IMR-90 (cell line): ENCODE measurements around the gene CEACAM16. TPM values are rescaled to one million over a fixed set of nuclear protein-coding genes. Genes with fewer than 3 reads are reported as not detected.
A peak's percentile ranks its signal among the peaks of the same experiment; 100 is the strongest.

Experiments used
- ATAC-seq: fragments of 200-7000 bp; cut with Tn5 transposase; 2 replicates; pipeline ENCODE4 v1.9.1; 2020; ENCODE audit warnings: low read depth, mild to moderate bottlenecking, moderate library complexity
- BruUV-seq: library from RNA; stranded (reverse); fragments of 400-500 nt; replicated peaks from 2 replicates; lab custom pipeline; 2021; lab: Mats Ljungman, UMichigan
- CTCF ChIA-PET: fragments of 300-600 bp; formaldehyde crosslinking; extraction: SDS; loops from one replicate; lab custom pipeline; 2021; ENCODE audit warnings: antibody characterized with exemption; lab: Yijun Ruan, JAX
- POLR2A ChIA-PET: fragments of 300-600 bp; sonication (Branson Sonifier 250); formaldehyde crosslinking; loops from one replicate; lab custom pipeline; 2022; ENCODE audit warnings: antibody characterized with exemption; ENCODE audit not compliant: unreplicated experiment; lab: Charles Lee
- DNase-seq: peaks from one replicate; pipeline ENCODE4 v3.0.0; 2013
- H2AFZ ChIP-seq: replicated peaks from 2 replicates; pipeline ENCODE3; 2013; ENCODE audit warnings: low read length, mild to moderate bottlenecking; ENCODE audit not compliant: poor library complexity
- H2AK5ac ChIP-seq: 2 replicates; pipeline ENCODE4 v1.6.1; 2013; ENCODE audit warnings: low read depth, low read length, inconsistent platforms
- H2AK9ac ChIP-seq: replicated peaks from 2 replicates; pipeline ENCODE3; 2013; ENCODE audit warnings: mild to moderate bottlenecking, low read depth, low read length, moderate library complexity; ENCODE audit not compliant: poor library complexity
- H2BK120ac ChIP-seq: 2 replicates; pipeline ENCODE4 v1.6.1; 2013; ENCODE audit warnings: low read depth, low read length, inconsistent platforms
- H2BK15ac ChIP-seq: 3 replicates; pipeline ENCODE4 v1.6.1; 2013; ENCODE audit warnings: low read depth, low read length, inconsistent platforms
- H2BK20ac ChIP-seq: 2 replicates; pipeline ENCODE4 v1.6.1; 2013; ENCODE audit warnings: low read depth, mild to moderate bottlenecking, inconsistent platforms, low read length, moderate library complexity
- H2BK5ac ChIP-seq: 2 replicates; pipeline ENCODE4 v1.6.1; 2013; ENCODE audit warnings: mild to moderate bottlenecking, low read depth, low read length, inconsistent platforms; ENCODE audit not compliant: poor library complexity, severe bottlenecking
- H3K14ac ChIP-seq: replicated peaks from 2 replicates; pipeline ENCODE4 v1.6.1; 2013; ENCODE audit warnings: low read depth, low read length, inconsistent platforms
- H3K18ac ChIP-seq: 2 replicates; pipeline ENCODE4 v1.6.1; 2013; ENCODE audit warnings: low read depth, low read length, control low read depth
- H3K23ac ChIP-seq: 2 replicates; pipeline ENCODE4 v1.6.1; 2013; ENCODE audit warnings: low read depth, low read length, inconsistent platforms
- H3K27ac ChIP-seq: 2 replicates; pipeline ENCODE4 v1.5.1; 2013; ENCODE audit warnings: mild to moderate bottlenecking, control low read depth, low read length; ENCODE audit not compliant: insufficient read depth
- H3K27me3 ChIP-seq: 2 replicates; pipeline ENCODE4 v1.6.1; 2013; ENCODE audit warnings: low read length; ENCODE audit not compliant: control insufficient read depth, insufficient read depth
- H3K36me3 ChIP-seq: 2 replicates; pipeline ENCODE4 v1.6.1; 2013; ENCODE audit warnings: low read length, mixed read lengths; ENCODE audit not compliant: control insufficient read depth, insufficient read depth
- H3K4ac ChIP-seq: 2 replicates; pipeline ENCODE4 v1.6.1; 2013; ENCODE audit warnings: low read depth, low read length, inconsistent platforms
- H3K4me1 ChIP-seq: 2 replicates; pipeline ENCODE4 v1.6.1; 2013; ENCODE audit warnings: low read length, mixed read lengths; ENCODE audit not compliant: control insufficient read depth, insufficient read depth
- H3K4me2 ChIP-seq: 2 replicates; pipeline ENCODE4 v1.6.1; 2013; ENCODE audit warnings: low read depth, mild to moderate bottlenecking, control low read depth, low read length, moderate library complexity
- H3K4me3 ChIP-seq: 2 replicates; pipeline ENCODE4 v1.5.1; 2013; ENCODE audit warnings: low read depth, mild to moderate bottlenecking, control low read depth, low read length, moderate library complexity; ENCODE audit not compliant: insufficient read depth
- H3K56ac ChIP-seq: 2 replicates; pipeline ENCODE4 v1.6.1; 2013; ENCODE audit warnings: low read length, inconsistent platforms; ENCODE audit not compliant: insufficient read depth; ENCODE audit errors: extremely low read depth
- H3K79me1 ChIP-seq, 2 experiments: 2 replicates each; pipeline ENCODE4 v1.6.1; 2013; ENCODE audit warnings: low read length in 2 of 2, inconsistent platforms in 1 of 2, low read depth in 1 of 2
- H3K9ac ChIP-seq: 2 replicates; pipeline ENCODE4 v1.6.1; 2013; ENCODE audit warnings: low read depth, low read length, control low read depth
- H3K9me1 ChIP-seq: 2 replicates; pipeline ENCODE4 v1.6.1; 2013; ENCODE audit warnings: low read length, inconsistent platforms; ENCODE audit not compliant: insufficient read depth
- H3K9me3 ChIP-seq: 2 replicates; pipeline ENCODE4 v1.6.1; 2013; ENCODE audit warnings: low read length; ENCODE audit not compliant: control insufficient read depth, insufficient read depth
- H4K20me1 ChIP-seq: 2 replicates; pipeline ENCODE4 v1.6.1; 2013; ENCODE audit warnings: low read length, inconsistent platforms; ENCODE audit not compliant: insufficient read depth
- H4K5ac ChIP-seq: 2 replicates; pipeline ENCODE4 v1.6.1; 2013; ENCODE audit warnings: mild to moderate bottlenecking, low read depth, low read length, control low read depth
- H4K8ac ChIP-seq, 2 experiments: 2 replicates each; pipeline ENCODE4 v1.6.1; 2013; ENCODE audit warnings: low read depth in 2 of 2, low read length in 2 of 2, control low read depth in 1 of 2, inconsistent platforms in 1 of 2
- H4K91ac ChIP-seq: 2 replicates; pipeline ENCODE4 v1.6.1; 2013; ENCODE audit warnings: low read depth, low read length, inconsistent platforms; ENCODE audit not compliant: insufficient read depth
- BHLHE40 ChIP-seq: fragments of 150-350 bp; IDR thresholded peaks from 2 replicates; pipeline ENCODE4 v1.6.1; 2016; ENCODE audit warnings: mild to moderate bottlenecking, low read depth, low read length
- CTCF ChIP-seq: conservative IDR thresholded peaks from 2 replicates; pipeline ENCODE4 v1.5.1; 2012; ENCODE audit warnings: mild to moderate bottlenecking, low read depth, low read length, improper control_type of control experiment
- ELK1 ChIP-seq: fragments of 150-350 bp; IDR thresholded peaks from 2 replicates; pipeline ENCODE4 v1.6.1; 2016; ENCODE audit warnings: low read depth, mild to moderate bottlenecking, low read length, moderate library complexity, borderline replicate concordance
- MXI1 ChIP-seq: IDR thresholded peaks from 2 replicates; pipeline ENCODE4 v1.6.1; 2012; ENCODE audit warnings: low read depth, mild to moderate bottlenecking, low read length, moderate library complexity, borderline replicate concordance
- NFE2L2 ChIP-seq: fragments of 150-350 bp; IDR thresholded peaks from 2 replicates; pipeline ENCODE4 v1.6.1; 2016; ENCODE audit warnings: low read depth, mild to moderate bottlenecking, low read length
- POLR2A ChIP-seq: IDR thresholded peaks from 2 replicates; pipeline ENCODE4 v1.6.1; 2012; ENCODE audit warnings: mild to moderate bottlenecking, low read depth, low read length
- SMC3 ChIP-seq: fragments of 150-350 bp; IDR thresholded peaks from 2 replicates; pipeline ENCODE4 v1.6.1; 2016; ENCODE audit warnings: low read depth, mild to moderate bottlenecking, antibody characterized with exemption, low read length, moderate library complexity
- WGBS, 2 experiments: methylation state at CpG; one replicate each; pipeline versions ENCODE4 v1.1.5 to v1.1.7; 2013; ENCODE audit warnings: missing lambda C conversion rate in 2 of 2; ENCODE audit not compliant: insufficient read length in 1 of 2; ENCODE audit errors: extremely low coverage in 2 of 2; 5-methylcytosine and 5-hydroxymethylcytosine counted together
- dilution Hi-C: fragments of 300-500 bp; cut with HindIII; formaldehyde crosslinking; loops from one replicate; pipeline ENCODE4 v1.14.3; 2018; ENCODE audit warnings: low sequenced_read_pairs; ENCODE audit not compliant: unreplicated experiment
- in situ Hi-C: fragments of 300-500 bp; cut with MboI; formaldehyde crosslinking; loops from 3 replicates; pipeline ENCODE4 v1.14.3; 2019; ENCODE audit warnings: low sequenced_read_pairs, inconsistent platforms, mixed read lengths
- intact Hi-C: fragments of 100-400 bp; cut with micrococcal nuclease; formaldehyde crosslinking; loops from 2 replicates; pipeline ENCODE4 v1.10.0; 2022
- polyA plus RNA-seq, 3 experiments: library from polyadenylated mRNA; depleted of rRNA; stranded (reverse); fragments of >200 nt; gene quantifications; 2 replicates each; pipeline ENCODE4 v1.2.3, GENCODE V29; 2012; ENCODE audit warnings: low replicate concordance in 1 of 3
- total RNA-seq: library from RNA; depleted of rRNA; stranded (reverse); fragments of >200 nt; gene quantifications from 2 replicates; pipeline ENCODE4 v1.2.3, GENCODE V29; 2012

The CEACAM16 gene
- total and polyA plus RNA-seq, 2 of the 4 experiments (the other 2 are of a cell fraction), result not detected

GRCh38 chr19:44741258-44741731, 42.3 kb downstream of the CEACAM16 start:
- 40% methylated on average over 3 of the region's 6 CpGs; no CpG with 5 or more reads in 1 of the 2 experiments for WGBS, 2 experiments
- Histone ChIP-seq H3K4me1 (peaks cover 38% of the 10 kb centered on the region), H2AK5ac (peak overlapping the region; percentile 72), H3K79me1 (peaks cover 0 to 13% of the 10 kb centered on the region in 2 experiments; a peak in 2 of 4 replicates), H3K4ac (peak overlapping the region; percentile 92), H3K23ac (peak overlapping the region; percentile 68; the same call in 1 of the 2 replicates), H2BK15ac (peak overlapping the region; percentile 98; the same call in 2 of the 3 replicates), H3K36me3 (no peaks in the 10 kb centered on the region), H3K14ac (peak overlapping the region; percentile 29; the same call in 1 of the 2 replicates), H3K9me3 (no peaks in the 10 kb centered on the region), H3K9ac (0 out of 2 replicates have a peak overlapping the region, but pooled peaks have one; percentile 3), H2AFZ (no peak overlapping the region), H2AK9ac (peak overlapping the region; percentile 65), H3K18ac (peak overlapping the region; percentile 56), H3K9me1 (peaks cover 13% of the 10 kb centered on the region), H3K4me2 (no peak overlapping the region), H2BK120ac (peak overlapping the region; percentile 96), H4K5ac (peak overlapping the region; percentile 63), H3K4me3 (no peak overlapping the region), H3K27ac (peak overlapping the region; percentile 73), H3K56ac (peak overlapping the region; percentile 40; the same call in 1 of the 2 replicates), H3K27me3 (no peaks in the 10 kb centered on the region), H4K91ac (peak overlapping the region; percentile 87), H4K8ac (peak overlapping the region; percentile 54 to 85), H2BK20ac (peak overlapping the region; percentile 94), H2BK5ac (peak overlapping the region; percentile 79), H4K20me1 (no peaks in the 10 kb centered on the region)
- in situ Hi-C loops (no loop called here), intact Hi-C loops (no loop called here), dilution Hi-C loops (no loop called here)
- ATAC-seq (no peak; the same call in 1 of the 2 replicates), DNase-seq (no peak)
- BruUV-seq, result no TSS peak
- TF ChIP-seq BHLHE40 (no peak), SMC3 (no peak), CTCF (no peak), ELK1 (no peak), POLR2A (no peak), MXI1 (no peak), NFE2L2 (no peak)
- ChIA-PET CTCF (interaction anchor here (0.6 kb wide), 1 partner anchor 373 kb away, joined by 6 read pairs; no protein-coding TSS in a partner anchor), POLR2A (no interaction called here)
